Globus pallidus (tissue), 1 donor: ENCODE measurements around the gene TMEM131.

ENCODE experiments used
- DNase-seq: peaks from one replicate; pipeline ENCODE4 v3.0.0-alpha.2; 2015; ENCODE audit warnings: low spot score

TMEM131 gene

GRCh38 chr2:97805776-97806175, 190.0 kb downstream of the TMEM131 start:
- no peak for DNase-seq

DNA sequence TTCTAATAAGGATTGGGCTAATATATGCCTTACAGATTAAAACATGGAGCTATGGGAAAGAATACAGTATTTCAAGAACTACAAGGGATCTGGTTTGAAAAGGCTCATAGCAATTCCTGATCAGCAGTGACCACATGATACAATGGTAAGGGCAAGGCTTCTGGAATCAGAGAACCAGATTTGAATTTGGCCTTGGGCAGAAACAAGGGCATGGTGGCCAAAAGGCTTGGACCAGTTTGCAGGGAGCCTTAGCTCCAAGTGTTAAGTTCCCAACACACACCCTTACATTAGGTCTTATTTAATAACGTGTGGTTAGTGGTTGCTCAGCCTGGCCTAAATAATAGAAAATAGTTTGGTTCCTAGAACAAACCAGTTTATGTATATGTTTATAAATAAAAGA, 194.7 kb downstream of the TMEM131 start:
- DNase-seq: no peak

GRCh38 chr2:97798416-97798815, 197.3 kb downstream of the TMEM131 start:
- no peak for DNase-seq

- no peak for DNase-seq
Observed at GRCh38 chr2:97797355-97797754, 198.4 kb downstream of the TMEM131 start.

GRCh38 chr2:97796465-97797126, 199.2 kb downstream of the TMEM131 start:
- DNase-seq: no peak

DNA sequence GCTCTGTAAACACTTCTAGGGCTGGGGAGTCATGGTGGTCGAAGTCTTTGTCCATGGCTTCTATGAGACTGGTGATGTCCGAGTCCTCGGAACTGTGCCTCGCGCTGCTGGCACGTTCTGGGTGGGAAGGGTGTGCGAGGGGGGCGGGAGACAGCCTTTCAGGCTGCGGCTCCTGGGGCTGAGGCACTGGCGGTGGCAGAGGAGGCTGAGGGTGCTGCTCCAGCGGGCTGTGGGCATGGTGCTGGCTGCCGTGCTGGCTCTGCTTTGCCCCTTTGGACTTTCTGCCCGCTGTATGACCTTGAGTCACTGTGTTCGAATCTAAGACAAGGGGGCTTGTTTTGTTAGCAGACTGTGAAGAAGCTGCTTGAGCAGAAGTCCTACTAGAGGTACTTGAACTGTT, 203.3 kb downstream of the TMEM131 start:
- DNase-seq: no peak

DNA sequence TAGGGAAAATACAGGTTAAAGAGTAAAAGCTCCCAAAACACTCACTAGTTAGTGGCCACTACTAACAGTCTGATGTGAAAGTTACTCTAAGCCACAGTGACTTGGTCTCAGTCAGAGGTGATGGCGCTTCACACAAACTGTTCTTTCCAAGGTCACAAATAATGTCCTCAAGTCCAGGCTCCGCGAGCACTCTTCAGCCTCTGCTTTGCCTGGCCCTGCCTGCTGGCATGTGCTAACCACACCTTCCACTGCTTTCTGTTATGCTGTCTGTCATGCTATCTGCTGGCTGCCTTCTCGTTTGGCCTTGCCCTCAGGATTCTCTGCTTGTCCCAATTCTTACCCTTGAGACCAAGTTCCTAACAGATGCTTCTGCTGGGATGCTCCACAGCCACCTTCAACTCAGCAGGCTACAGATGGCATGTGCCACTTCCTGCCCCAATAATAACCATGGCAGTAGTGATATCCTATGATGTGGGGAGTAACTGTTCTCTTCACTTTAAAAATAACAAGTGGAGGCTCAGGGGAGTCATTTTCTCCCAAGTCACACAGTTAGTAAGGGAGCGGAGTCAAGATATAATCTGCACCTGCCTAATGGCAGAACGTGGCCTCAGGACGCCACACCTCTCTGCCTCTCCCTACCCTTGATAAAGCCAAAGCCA, 206.6 kb downstream of the TMEM131 start:
- DNase-seq: no peak

DNA sequence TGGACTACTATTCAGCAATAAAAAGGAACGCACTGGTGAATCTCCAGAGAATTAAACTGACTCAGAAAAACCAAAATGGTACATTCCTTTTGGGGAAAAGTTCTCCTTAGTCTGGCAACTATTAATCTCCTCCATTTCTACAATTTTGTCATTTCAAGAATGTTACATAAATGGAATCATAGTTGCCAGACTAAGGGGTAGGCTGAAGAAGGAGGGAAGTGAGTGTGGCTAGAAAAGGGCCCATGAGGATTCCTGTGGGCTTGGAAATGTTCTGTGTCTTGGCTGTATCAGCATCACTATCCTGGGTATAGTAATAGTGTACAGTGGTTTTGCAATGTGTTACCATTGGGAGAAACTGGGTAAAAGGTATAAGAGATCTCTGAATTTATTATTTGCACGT, 209.9 kb downstream of the TMEM131 start:
- no peak for DNase-seq

GRCh38 chr2:97784953-97785352, 210.8 kb downstream of the TMEM131 start:
- no peak for DNase-seq

GRCh38 chr2:97781981-97782380, 213.8 kb downstream of the TMEM131 start:
- no peak for DNase-seq

- DNase-seq: no peak
Observed at GRCh38 chr2:97779141-97779540, 216.6 kb downstream of the TMEM131 start.

GRCh38 chr2:97775074-97775473, 220.7 kb downstream of the TMEM131 start:
- DNase-seq: no peak

DNA sequence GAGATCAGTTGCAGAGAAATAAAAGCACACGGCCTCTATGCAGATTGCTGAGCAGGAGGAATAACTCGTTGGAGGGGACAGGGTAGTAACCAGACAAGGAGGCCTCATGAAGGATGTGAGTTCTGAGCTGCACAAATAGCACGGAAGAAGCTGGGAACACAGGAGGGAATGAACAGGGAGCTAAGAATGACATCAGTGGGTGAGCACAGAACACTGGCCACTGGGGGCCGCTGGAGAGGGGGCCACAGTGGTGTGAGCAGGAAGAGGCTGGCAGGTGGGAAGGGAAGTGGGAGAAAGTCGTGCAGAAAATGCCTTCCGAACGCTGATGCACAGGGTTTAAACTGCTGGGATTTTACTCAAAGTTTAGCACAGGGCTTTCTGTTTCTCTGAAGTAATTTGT, 221.3 kb downstream of the TMEM131 start:
- DNase-seq: no peak

DNA sequence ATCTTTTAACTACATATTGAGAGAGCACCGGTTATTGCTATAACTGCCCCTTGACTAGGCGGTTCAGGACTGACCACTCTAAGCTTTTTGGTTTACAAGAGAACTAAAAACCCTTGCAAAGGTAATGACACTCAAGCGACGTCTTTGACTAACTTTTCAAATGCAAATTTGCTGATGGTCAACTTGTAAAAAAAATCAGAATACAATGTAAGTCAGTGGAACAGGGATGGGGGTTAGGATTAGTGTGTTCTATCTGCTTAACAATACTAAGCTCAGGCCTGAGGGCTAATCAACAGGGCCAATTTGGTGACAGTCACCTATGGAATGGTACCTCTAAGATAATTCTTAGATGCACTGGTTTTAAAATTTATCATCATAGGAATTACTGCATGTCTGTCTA, 225.3 kb downstream of the TMEM131 start:
- no peak for DNase-seq

- no peak for DNase-seq
Observed at GRCh38 chr2:97769711-97770110, 226.0 kb downstream of the TMEM131 start.

DNA sequence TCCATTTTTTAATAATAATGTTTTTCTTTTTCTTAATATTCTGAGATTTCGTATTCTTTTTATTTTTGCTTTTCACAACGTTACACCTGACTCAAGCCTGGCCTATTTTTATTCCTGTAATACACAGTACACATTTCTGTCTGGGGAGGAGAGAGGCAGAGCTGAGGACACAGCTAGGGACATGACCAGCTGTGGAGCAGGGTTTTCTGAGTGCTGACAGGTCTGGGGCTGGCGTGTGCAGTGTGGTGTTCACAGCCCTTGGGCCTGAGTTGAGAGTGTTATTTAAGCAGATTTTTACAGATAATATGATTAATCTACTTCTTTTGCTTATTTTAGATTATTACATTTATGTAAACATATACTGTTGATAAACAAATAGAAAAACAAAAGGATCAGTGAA, 226.4 kb downstream of the TMEM131 start:
- no peak for DNase-seq

GRCh38 chr2:97766567-97766966, 229.2 kb downstream of the TMEM131 start:
- DNase-seq: no peak

DNA sequence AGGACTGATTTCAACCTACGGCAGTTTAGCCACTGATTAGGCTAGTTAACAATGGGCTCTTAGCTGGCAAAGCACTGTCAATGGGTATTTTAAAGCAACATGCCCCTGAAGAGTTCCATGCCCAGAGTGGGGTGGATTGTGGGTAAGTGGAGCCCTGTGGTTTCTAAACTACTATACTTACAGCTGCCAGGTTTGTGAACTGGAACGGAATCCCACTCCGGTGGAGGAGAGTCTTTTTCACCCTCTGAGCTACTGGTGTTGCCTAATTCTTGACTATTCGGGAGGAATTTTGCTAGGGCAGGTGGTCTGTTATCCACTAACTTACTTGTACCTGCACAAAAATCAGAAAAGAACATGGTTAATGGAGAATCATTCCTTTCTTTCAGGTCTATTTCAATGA, 229.8 kb downstream of the TMEM131 start:
- no peak for DNase-seq

GRCh38 chr2:97764559-97765263, 231.0 kb downstream of the TMEM131 start:
- no peak for DNase-seq

- no peak for DNase-seq
Observed at GRCh38 chr2:97763176-97763845, 232.4 kb downstream of the TMEM131 start.

DNA sequence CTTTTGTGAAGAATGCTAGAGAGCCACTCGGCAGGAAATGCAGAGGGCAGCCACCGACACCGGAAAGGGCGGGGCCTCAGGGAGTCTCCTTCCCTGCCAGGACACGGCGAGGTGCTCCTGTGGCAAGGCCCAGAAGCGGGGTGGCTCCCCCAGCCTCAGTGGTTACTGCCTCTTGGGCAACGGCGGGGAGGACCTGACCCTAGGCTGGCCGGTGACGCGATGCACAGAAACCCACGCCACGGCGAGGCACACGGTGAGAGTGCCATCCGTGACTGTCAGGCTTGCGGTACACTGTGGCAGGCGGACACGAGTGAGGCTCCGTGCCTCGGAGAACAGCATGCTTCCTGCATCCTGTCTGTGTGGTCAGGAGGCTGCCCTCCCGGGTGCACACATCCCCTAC, 234.6 kb downstream of the TMEM131 start:
- no peak for DNase-seq

GRCh38 chr2:97760480-97761049, 235.2 kb downstream of the TMEM131 start:
- DNase-seq: no peak
